Ovary (tissue), 3 donors: ENCODE measurements around the gene MYO1H.

Source experiments
- CTCF ChIP-seq, 3 donors: fragments of 450-650 bp in 2 of 3; fragments of 200-600 bp in 1 of 3; IDR thresholded peaks; one replicate each; pipeline versions ENCODE4 v1.5.1 to v1.8.0; 2016 to 2022; ENCODE audit warnings: antibody characterized with exemption in 3 of 3, mild to moderate bottlenecking in 1 of 3
- EP300 ChIP-seq: sonication (generic); formaldehyde crosslinking; IDR thresholded peaks from one replicate; pipeline ENCODE4 v1.6.1; 2017; ENCODE audit warnings: antibody characterized with exemption
- POLR2A ChIP-seq: fragments of 450-650 bp; IDR thresholded peaks from one replicate; pipeline ENCODE4 v1.6.1; 2017; ENCODE audit warnings: antibody characterized with exemption, mild to moderate bottlenecking, moderate library complexity
- donor health status: DM: no; HTN: no; CAD: no.

GRCh38 chr12:109485201-109485600 is 137.5 kb downstream of the MYO1H start:
- TF ChIP-seq POLR2A (no peak), CTCF (IDR thresholded peaks at IDR 0.05) (no peak), EP300 (no peak)
